HG02759 (cell line): ENCODE measurements around the gene ZNF655.

Experiments used
- ATAC-seq: cut with Tn5 transposase; IDR thresholded peaks from one replicate; pipeline ENCODE4 v1.9.1; 2021; ENCODE audit warnings: mild to moderate bottlenecking, moderate library complexity; ENCODE audit not compliant: unreplicated experiment

Gene ZNF655

GRCh38 chr7:99601656-99602310 is 43.3 kb downstream of the ZNF655 start:
- no peak for ATAC-seq

- ATAC-seq: no peak
These were observed 47.1 kb downstream of the ZNF655 start for GRCh38 chr7:99605527-99605926.

- no peak for ATAC-seq
These were observed 48.1 kb downstream of the ZNF655 start for GRCh38 chr7:99606531-99606930.

GRCh38 chr7:99607548-99607947 is 49.1 kb downstream of the ZNF655 start:
- ATAC-seq: no peak

GRCh38 chr7:99614495-99614894 is 56.1 kb downstream of the ZNF655 start:
- ATAC-seq: no peak

GRCh38 chr7:99615989-99616358 is 57.5 kb downstream of the ZNF655 start:
- ATAC-seq: no peak

GRCh38 chr7:99616359-99617191 is 58.1 kb downstream of the ZNF655 start, which contains the start of gene ZSCAN25:
ZSCAN25 (plus strand) TSS chr7:99616946; CDS start chr7:99619607, 2,661 bp downstream.
- peak; percentile 95 for ATAC-seq

GRCh38 chr7:99617192-99617781 is 58.8 kb downstream of the ZNF655 start:
- no peak for ATAC-seq

GRCh38 chr7:99618726-99619125 is 60.3 kb downstream of the ZNF655 start:
- ATAC-seq: no peak

- no peak for ATAC-seq
These were observed 61.2 kb downstream of the ZNF655 start for GRCh38 chr7:99619571-99620130.

GRCh38 chr7:99621271-99621670 is 62.8 kb downstream of the ZNF655 start:
- no peak for ATAC-seq

GRCh38 chr7:99622596-99622995 is 64.2 kb downstream of the ZNF655 start:
- no peak for ATAC-seq

- no peak for ATAC-seq
These were observed 64.8 kb downstream of the ZNF655 start for GRCh38 chr7:99623091-99623693.

- ATAC-seq: no peak
These were observed 65.4 kb downstream of the ZNF655 start for GRCh38 chr7:99623702-99624447.

- no peak for ATAC-seq
These were observed 66.0 kb downstream of the ZNF655 start for GRCh38 chr7:99624484-99624883.

- no peak for ATAC-seq
These were observed 66.9 kb downstream of the ZNF655 start for GRCh38 chr7:99625321-99625720.

GRCh38 chr7:99625961-99626360 is 67.5 kb downstream of the ZNF655 start:
- ATAC-seq: no peak
